Liver (tissue), 9 donors: ENCODE results near the gene FBXO47. TPM values are rescaled to one million over a fixed set of nuclear protein-coding genes. Genes with fewer than 3 reads are reported as not detected.
A peak's percentile ranks its signal among the peaks of the same experiment; 100 is the strongest.

Experiments
- DNase-seq: peaks from one replicate; pipeline ENCODE4 v3.0.0-alpha.2; 2017; ENCODE audit warnings: low spot score
- H3K27ac ChIP-seq, 2 donors: one replicate each; pipeline ENCODE4 v1.7.0; 2013; ENCODE audit warnings: inconsistent platforms in 2 of 2, low read length in 2 of 2, control low read depth in 1 of 2, low read depth in 1 of 2, mild to moderate bottlenecking in 1 of 2
- H3K27me3 ChIP-seq, 4 donors: one replicate each; pipeline versions ENCODE4 v1.6.1 to v1.7.0; 2013; ENCODE audit warnings: low read length in 3 of 4, inconsistent platforms in 1 of 4, mild to moderate bottlenecking in 1 of 4, moderate library complexity in 1 of 4; ENCODE audit not compliant: control insufficient read depth in 4 of 4, insufficient read depth in 4 of 4
- H3K36me3 ChIP-seq, 4 donors: one replicate each; pipeline versions ENCODE4 v1.6.1 to v1.7.0; 2013; ENCODE audit warnings: low read length in 3 of 4, mild to moderate bottlenecking in 3 of 4, low read depth in 1 of 4, moderate library complexity in 1 of 4; ENCODE audit not compliant: control insufficient read depth in 4 of 4, insufficient read depth in 3 of 4
- H3K4me1 ChIP-seq, 4 donors: one replicate each; pipeline versions ENCODE4 v1.6.1 to v1.7.0; 2013; ENCODE audit warnings: low read length in 3 of 4, mild to moderate bottlenecking in 3 of 4, moderate library complexity in 1 of 4; ENCODE audit not compliant: control insufficient read depth in 4 of 4, insufficient read depth in 4 of 4
- H3K4me3 ChIP-seq, 3 donors: one replicate each; pipeline versions ENCODE4 v1.6.1 to v1.7.0; 2013; ENCODE audit warnings: low read length in 3 of 3, control low read depth in 1 of 3, low read depth in 1 of 3, mild to moderate bottlenecking in 1 of 3
- H3K9ac ChIP-seq, 2 donors: one replicate each; pipeline ENCODE4 v1.7.0; 2013; ENCODE audit warnings: low read length in 2 of 2, mild to moderate bottlenecking in 2 of 2, moderate library complexity in 2 of 2, control low read depth in 1 of 2, low read depth in 1 of 2
- H3K9me3 ChIP-seq, 4 donors: one replicate each; pipeline versions ENCODE4 v1.6.1 to v1.7.0; 2013; ENCODE audit warnings: low read length in 3 of 4; ENCODE audit not compliant: control insufficient read depth in 4 of 4
- CTCF ChIP-seq: fragments of 150-350 bp; IDR thresholded peaks from 2 replicates; pipeline ENCODE4 v1.5.1; 2017; ENCODE audit warnings: improper control_type of control experiment, low read depth, low read length; ENCODE audit not compliant: missing input control
- EGR1 ChIP-seq, 2 donors: IDR thresholded peaks; 2 replicates each; pipeline ENCODE4 v1.6.1; 2016 to 2018; ENCODE audit warnings: antibody characterized with exemption in 2 of 2, low read depth in 2 of 2
- FOXA1 ChIP-seq: IDR thresholded peaks from 2 replicates; pipeline ENCODE4 v1.6.1; 2016; ENCODE audit warnings: antibody characterized with exemption
- FOXA2 ChIP-seq: IDR thresholded peaks from 2 replicates; pipeline ENCODE4 v1.6.1; 2016; ENCODE audit warnings: antibody characterized with exemption
- HNF4A ChIP-seq, 2 donors: conservative IDR thresholded peaks; 2 replicates each; pipeline ENCODE4 v1.6.1; 2016; ENCODE audit warnings: antibody characterized with exemption in 2 of 2, mild to moderate bottlenecking in 2 of 2
- HNF4G ChIP-seq: IDR thresholded peaks from 2 replicates; pipeline ENCODE4 v1.6.1; 2016; ENCODE audit warnings: antibody characterized with exemption
- JUND ChIP-seq, 2 donors: IDR thresholded peaks; 2 replicates each; pipeline ENCODE4 v1.6.1; 2016; ENCODE audit warnings: antibody characterized with exemption in 2 of 2
- NR2F2 ChIP-seq: IDR thresholded peaks from 2 replicates; pipeline ENCODE4 v1.6.1; 2016; ENCODE audit warnings: antibody characterized with exemption
- RAD21 ChIP-seq, 2 donors: IDR thresholded peaks; 2 replicates each; pipeline ENCODE4 v1.6.1; 2016; ENCODE audit warnings: antibody characterized with exemption in 2 of 2, mild to moderate bottlenecking in 2 of 2
- RXRA ChIP-seq, 2 donors: IDR thresholded peaks; 2 replicates each; pipeline ENCODE4 v1.6.1; 2017 to 2018; ENCODE audit warnings: antibody characterized with exemption in 2 of 2, mild to moderate bottlenecking in 1 of 2
- SP1 ChIP-seq: IDR thresholded peaks from 2 replicates; pipeline ENCODE4 v1.6.1; 2018; ENCODE audit warnings: antibody characterized with exemption, mild to moderate bottlenecking
- TAF1 ChIP-seq: conservative IDR thresholded peaks from 2 replicates; pipeline ENCODE4 v1.6.1; 2016; ENCODE audit warnings: antibody characterized with exemption, mild to moderate bottlenecking
- YY1 ChIP-seq: IDR thresholded peaks from 2 replicates; pipeline ENCODE4 v1.6.1; 2016; ENCODE audit warnings: antibody characterized with exemption, mild to moderate bottlenecking
- WGBS: extraction: QIAGEN DNeasy Blood & Tissue Kit; methylation state at CpG from one replicate; pipeline ENCODE4 v1.1.7; 2013; 5-methylcytosine and 5-hydroxymethylcytosine counted together
- polyA plus RNA-seq, 2 donors: library from polyadenylated mRNA; stranded (reverse) in 1 of 2; unstranded in 1 of 2; fragments of 200-250 nt in 1 of 2; fragments of >200 nt in 1 of 2; fragmentation: Nextera tagmentation in 1 of 2; extraction: Ambion mirVana in 1 of 2; gene quantifications; one replicate each; pipeline versions ENCODE4 v1.2.1 to v1.2.3, GENCODE V29; 2013 to 2015
- total RNA-seq, 2 donors: library from RNA; depleted of rRNA; stranded (reverse); fragments of >200 nt; gene quantifications; one replicate each; pipeline ENCODE4 v1.2.3, GENCODE V29; 2014
- TF ChIP-seq, protein P1 (sequence below): IDR thresholded peaks from 2 replicates; pipeline ENCODE4 v1.6.1; 2016; ENCODE audit warnings: antibody characterized with exemption
- TF ChIP-seq, protein P2 (sequence below): IDR thresholded peaks from 2 replicates; pipeline ENCODE4 v1.6.1; 2016; ENCODE audit warnings: antibody characterized with exemption, mild to moderate bottlenecking
- TF ChIP-seq, protein P3 (sequence below): IDR thresholded peaks from 2 replicates; pipeline ENCODE4 v1.6.1; 2016; ENCODE audit warnings: antibody characterized with exemption
- TF ChIP-seq, protein P4 (sequence below): IDR thresholded peaks from 2 replicates; pipeline ENCODE4 v1.6.1; 2016; ENCODE audit warnings: antibody characterized with exemption
- donor health status: healthy.
- donor health status: healthy.
- donor health status: healthy.
- donor health status: healthy.
- donor health status: healthy.

The FBXO47 gene
- total and polyA plus RNA-seq, 4 donors, result not detected

GRCh38 chr17:38914741-38915638 is 52.2 kb downstream of the FBXO47 start:
- peaks cover 10 to 42% (median 25%) of the 10 kb centered on the region in 4 donors for H3K36me3 ChIP-seq

GRCh38 chr17:38912221-38912813 is 54.9 kb downstream of the FBXO47 start:
- Histone ChIP-seq H3K27ac (peak overlapping the region in 1 of 2 donors; percentile 15), H3K4me3 (no peak overlapping the region), H3K27me3 (no peaks in the 10 kb centered on the region), H3K9ac (no peak overlapping the region), H3K9me3 (no peaks in the 10 kb centered on the region), H3K4me1 (peaks cover 17 to 42% (median 29%) of the 10 kb centered on the region in 4 donors), H3K36me3 (peaks cover 10 to 21% (median 15%) of the 10 kb centered on the region in 4 donors)
- 33% methylated on average over 13 of the region's 13 CpGs for WGBS
- no peak for DNase-seq
- no peak for TF ChIP-seq FOXA1
- TF ChIP-seq RAD21 (IDR thresholded peaks at IDR 0.05), result peak; percentile 25 to 63
- TF ChIP-seq FOXA2, result no peak
- peak; percentile 91 for TF ChIP-seq HNF4A (conservative IDR thresholded peaks at IDR 0.05)
- peak; percentile 100 for TF ChIP-seq RXRA (IDR thresholded peaks at IDR 0.05)
- TF ChIP-seq, protein P1, sequence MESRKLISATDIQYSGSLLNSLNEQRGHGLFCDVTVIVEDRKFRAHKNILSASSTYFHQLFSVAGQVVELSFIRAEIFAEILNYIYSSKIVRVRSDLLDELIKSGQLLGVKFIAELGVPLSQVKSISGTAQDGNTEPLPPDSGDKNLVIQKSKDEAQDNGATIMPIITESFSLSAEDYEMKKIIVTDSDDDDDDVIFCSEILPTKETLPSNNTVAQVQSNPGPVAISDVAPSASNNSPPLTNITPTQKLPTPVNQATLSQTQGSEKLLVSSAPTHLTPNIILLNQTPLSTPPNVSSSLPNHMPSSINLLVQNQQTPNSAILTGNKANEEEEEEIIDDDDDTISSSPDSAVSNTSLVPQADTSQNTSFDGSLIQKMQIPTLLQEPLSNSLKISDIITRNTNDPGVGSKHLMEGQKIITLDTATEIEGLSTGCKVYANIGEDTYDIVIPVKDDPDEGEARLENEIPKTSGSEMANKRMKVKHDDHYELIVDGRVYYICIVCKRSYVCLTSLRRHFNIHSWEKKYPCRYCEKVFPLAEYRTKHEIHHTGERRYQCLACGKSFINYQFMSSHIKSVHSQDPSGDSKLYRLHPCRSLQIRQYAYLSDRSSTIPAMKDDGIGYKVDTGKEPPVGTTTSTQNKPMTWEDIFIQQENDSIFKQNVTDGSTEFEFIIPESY, result peak; percentile 58
- TF ChIP-seq, protein P2, sequence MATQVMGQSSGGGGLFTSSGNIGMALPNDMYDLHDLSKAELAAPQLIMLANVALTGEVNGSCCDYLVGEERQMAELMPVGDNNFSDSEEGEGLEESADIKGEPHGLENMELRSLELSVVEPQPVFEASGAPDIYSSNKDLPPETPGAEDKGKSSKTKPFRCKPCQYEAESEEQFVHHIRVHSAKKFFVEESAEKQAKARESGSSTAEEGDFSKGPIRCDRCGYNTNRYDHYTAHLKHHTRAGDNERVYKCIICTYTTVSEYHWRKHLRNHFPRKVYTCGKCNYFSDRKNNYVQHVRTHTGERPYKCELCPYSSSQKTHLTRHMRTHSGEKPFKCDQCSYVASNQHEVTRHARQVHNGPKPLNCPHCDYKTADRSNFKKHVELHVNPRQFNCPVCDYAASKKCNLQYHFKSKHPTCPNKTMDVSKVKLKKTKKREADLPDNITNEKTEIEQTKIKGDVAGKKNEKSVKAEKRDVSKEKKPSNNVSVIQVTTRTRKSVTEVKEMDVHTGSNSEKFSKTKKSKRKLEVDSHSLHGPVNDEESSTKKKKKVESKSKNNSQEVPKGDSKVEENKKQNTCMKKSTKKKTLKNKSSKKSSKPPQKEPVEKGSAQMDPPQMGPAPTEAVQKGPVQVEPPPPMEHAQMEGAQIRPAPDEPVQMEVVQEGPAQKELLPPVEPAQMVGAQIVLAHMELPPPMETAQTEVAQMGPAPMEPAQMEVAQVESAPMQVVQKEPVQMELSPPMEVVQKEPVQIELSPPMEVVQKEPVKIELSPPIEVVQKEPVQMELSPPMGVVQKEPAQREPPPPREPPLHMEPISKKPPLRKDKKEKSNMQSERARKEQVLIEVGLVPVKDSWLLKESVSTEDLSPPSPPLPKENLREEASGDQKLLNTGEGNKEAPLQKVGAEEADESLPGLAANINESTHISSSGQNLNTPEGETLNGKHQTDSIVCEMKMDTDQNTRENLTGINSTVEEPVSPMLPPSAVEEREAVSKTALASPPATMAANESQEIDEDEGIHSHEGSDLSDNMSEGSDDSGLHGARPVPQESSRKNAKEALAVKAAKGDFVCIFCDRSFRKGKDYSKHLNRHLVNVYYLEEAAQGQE, result no peak
- no peak for TF ChIP-seq YY1
- TF ChIP-seq HNF4G, result peak; percentile 64
- TF ChIP-seq EGR1 (IDR thresholded peaks at IDR 0.05; ENCODE audit: low read depth in 2 of 2), result no peak
- TF ChIP-seq CTCF, result no peak
- TF ChIP-seq JUND (IDR thresholded peaks at IDR 0.05), result no peak
- peak; percentile 99 for TF ChIP-seq NR2F2
- TF ChIP-seq, protein P3, sequence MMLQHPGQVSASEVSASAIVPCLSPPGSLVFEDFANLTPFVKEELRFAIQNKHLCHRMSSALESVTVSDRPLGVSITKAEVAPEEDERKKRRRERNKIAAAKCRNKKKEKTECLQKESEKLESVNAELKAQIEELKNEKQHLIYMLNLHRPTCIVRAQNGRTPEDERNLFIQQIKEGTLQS, result peak; percentile 11
- no peak for TF ChIP-seq TAF1
- TF ChIP-seq, protein P4, sequence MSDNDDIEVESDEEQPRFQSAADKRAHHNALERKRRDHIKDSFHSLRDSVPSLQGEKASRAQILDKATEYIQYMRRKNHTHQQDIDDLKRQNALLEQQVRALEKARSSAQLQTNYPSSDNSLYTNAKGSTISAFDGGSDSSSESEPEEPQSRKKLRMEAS, result peak; percentile 77

More at GRCh38 chr17:38914741-38915638, 52.2 kb downstream of the FBXO47 start:
- H3K4me1 ChIP-seq, result peaks cover 17 to 49% (median 31%) of the 10 kb centered on the region in 4 donors
- H3K9ac ChIP-seq, result no peak overlapping the region
- TF ChIP-seq, protein P1, result peak; percentile 40
- TF ChIP-seq, protein P3, result no peak
- no peak for TF ChIP-seq JUND (IDR thresholded peaks at IDR 0.05)
- TF ChIP-seq NR2F2, result peak; percentile 14
- peak; percentile 31 for TF ChIP-seq YY1
- peak in 1 of 2 donors; percentile 52 for TF ChIP-seq RAD21 (IDR thresholded peaks at IDR 0.05)
- peak; percentile 63 to 80 for TF ChIP-seq RXRA (IDR thresholded peaks at IDR 0.05)
- TF ChIP-seq SP1, result peak; percentile 43
- TF ChIP-seq HNF4A (conservative IDR thresholded peaks at IDR 0.05), result peak; percentile 62 to 69
- TF ChIP-seq FOXA1, result no peak
- H3K4me3 ChIP-seq, result peak overlapping the region in 1 of 3 donors; percentile 20
- WGBS, result 63% methylated on average over 20 of the region's 20 CpGs
- no peaks in the 10 kb centered on the region for H3K9me3 ChIP-seq
- peak overlapping the region in 1 of 2 donors; percentile 57 for H3K27ac ChIP-seq
- no peaks in the 10 kb centered on the region for H3K27me3 ChIP-seq
- no peak for DNase-seq
